BE2C (cell line): Measurements from ENCODE around the gene RECQL.

ENCODE experiments used
- DNase-seq: peaks from one replicate; pipeline ENCODE4 v3.0.0-alpha.2; 2020
- H3K27me3 ChIP-seq: fragments of 250-450 bp; sonication (Bioruptor Pico); 2 replicates; pipeline ENCODE4 v1.5.1; 2020; ENCODE audit warnings: mild to moderate bottlenecking
- H3K36me3 ChIP-seq: fragments of 250-450 bp; sonication (Bioruptor Pico); 2 replicates; pipeline ENCODE4 v1.5.1; 2020; ENCODE audit warnings: mild to moderate bottlenecking
- H3K4me1 ChIP-seq: fragments of 250-450 bp; sonication (Bioruptor Pico); 2 replicates; pipeline ENCODE4 v1.5.1; 2020
- H3K4me3 ChIP-seq: 2 replicates; pipeline ENCODE4 v1.5.1; 2011; ENCODE audit warnings: low read depth, low read length
- H3K9me3 ChIP-seq: fragments of 250-450 bp; sonication (Bioruptor Pico); 2 replicates; pipeline ENCODE4 v1.5.1; 2020
- TF ChIP-seq, protein P1 (sequence below): IDR thresholded peaks from 2 replicates; pipeline ENCODE4 v1.5.1; 2012; ENCODE audit warnings: mild to moderate bottlenecking, low read depth, low read length

Gene RECQL

DNA sequence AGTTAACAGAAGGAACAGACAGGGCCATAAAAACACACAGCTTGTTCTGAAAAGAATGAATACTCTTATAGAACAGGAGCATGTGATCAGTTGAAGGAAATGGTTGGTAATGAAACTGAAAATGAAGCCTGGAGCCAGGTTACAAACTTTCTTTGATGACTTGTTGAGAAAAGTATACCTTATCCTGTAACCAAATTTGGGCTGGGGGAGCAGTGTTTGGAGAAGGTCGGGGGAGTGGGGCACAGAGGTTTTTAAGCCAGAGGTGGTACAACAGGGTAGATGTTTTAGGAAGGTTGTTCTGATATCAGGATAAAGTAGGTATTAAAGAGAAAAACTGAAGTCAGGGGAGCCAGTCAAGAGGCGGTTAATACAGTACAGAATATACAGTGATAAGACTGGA, 8.3 kb upstream of the RECQL start:
- Histone ChIP-seq H3K9me3 (no peaks in the 10 kb centered on the region), H3K4me3 (no peak overlapping the region), H3K4me1 (no peaks in the 10 kb centered on the region), H3K27me3 (no peaks in the 10 kb centered on the region), H3K36me3 (peaks cover 8% of the 10 kb centered on the region)
- TF ChIP-seq, protein P1, sequence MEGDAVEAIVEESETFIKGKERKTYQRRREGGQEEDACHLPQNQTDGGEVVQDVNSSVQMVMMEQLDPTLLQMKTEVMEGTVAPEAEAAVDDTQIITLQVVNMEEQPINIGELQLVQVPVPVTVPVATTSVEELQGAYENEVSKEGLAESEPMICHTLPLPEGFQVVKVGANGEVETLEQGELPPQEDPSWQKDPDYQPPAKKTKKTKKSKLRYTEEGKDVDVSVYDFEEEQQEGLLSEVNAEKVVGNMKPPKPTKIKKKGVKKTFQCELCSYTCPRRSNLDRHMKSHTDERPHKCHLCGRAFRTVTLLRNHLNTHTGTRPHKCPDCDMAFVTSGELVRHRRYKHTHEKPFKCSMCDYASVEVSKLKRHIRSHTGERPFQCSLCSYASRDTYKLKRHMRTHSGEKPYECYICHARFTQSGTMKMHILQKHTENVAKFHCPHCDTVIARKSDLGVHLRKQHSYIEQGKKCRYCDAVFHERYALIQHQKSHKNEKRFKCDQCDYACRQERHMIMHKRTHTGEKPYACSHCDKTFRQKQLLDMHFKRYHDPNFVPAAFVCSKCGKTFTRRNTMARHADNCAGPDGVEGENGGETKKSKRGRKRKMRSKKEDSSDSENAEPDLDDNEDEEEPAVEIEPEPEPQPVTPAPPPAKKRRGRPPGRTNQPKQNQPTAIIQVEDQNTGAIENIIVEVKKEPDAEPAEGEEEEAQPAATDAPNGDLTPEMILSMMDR, result no peak
- no peak for DNase-seq

DNA sequence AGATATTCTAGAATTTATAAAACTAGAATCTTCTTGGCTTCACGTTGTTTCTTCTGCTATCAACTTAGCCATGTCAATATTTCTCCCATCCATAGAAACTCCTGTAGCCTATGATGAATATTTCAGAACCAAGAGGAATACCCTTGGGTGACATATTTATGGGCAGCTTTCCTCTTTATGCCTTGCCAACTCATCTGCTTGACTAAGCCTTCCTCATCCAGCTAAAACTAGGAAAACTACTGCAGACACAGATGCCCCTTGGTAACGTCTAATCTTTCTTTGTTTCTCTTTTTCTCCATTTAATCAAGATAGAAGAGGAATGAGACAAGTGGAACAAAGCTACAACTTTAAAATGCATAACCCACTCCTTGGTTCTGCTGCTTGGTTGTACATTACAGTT, 6.4 kb upstream of the RECQL start:
- no peaks in the 10 kb centered on the region for H3K4me1 ChIP-seq
- no peak overlapping the region for H3K4me3 ChIP-seq
- TF ChIP-seq, protein P1, result no peak
- no peaks in the 10 kb centered on the region for H3K27me3 ChIP-seq
- H3K9me3 ChIP-seq, result no peaks in the 10 kb centered on the region
- peaks cover 8% of the 10 kb centered on the region for H3K36me3 ChIP-seq
- DNase-seq, result no peak

DNA sequence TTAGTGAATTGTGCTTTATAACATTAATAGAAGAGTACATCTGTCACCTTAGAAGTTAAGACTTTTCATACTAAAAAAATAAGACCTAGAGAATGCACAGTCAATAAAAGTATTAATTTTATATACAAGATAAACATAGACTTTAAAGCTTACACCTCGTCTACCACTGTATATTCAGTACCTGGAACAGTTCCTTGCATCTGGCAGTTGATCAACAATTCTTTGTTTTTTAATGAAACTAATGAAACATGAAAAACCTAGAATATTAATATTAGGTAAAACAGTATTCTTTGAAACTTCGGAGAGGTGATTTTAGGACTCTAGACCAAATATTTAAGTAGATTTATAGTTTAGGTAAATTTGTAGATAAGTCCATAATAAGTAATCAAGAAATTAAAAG, 4.5 kb upstream of the RECQL start:
- Histone ChIP-seq H3K4me1 (no peaks in the 10 kb centered on the region), H3K4me3 (no peak overlapping the region), H3K9me3 (no peaks in the 10 kb centered on the region), H3K36me3 (peaks cover 8% of the 10 kb centered on the region), H3K27me3 (no peaks in the 10 kb centered on the region)
- no peak for DNase-seq
- TF ChIP-seq, protein P1, result no peak

DNA sequence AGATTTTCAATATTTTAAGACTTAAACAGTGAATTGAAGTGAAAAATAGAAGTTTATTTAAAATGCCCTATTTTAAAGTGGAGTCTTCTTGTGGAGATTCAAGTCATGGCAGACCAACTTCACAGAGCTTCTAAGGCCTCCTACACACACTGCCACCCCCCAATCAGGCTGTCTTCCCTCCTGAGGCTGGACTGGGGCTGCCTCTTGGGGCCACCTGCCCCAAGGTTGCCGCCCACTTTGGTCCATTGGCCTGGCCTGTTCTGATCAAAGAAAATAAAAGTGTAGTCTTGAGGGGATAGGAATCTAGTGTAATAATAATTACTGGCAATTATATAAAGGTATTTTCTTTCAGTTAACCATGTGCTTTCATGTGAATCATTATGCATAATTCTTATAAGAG, 1.4 kb upstream of the RECQL start:
- Histone ChIP-seq H3K27me3 (no peaks in the 10 kb centered on the region), H3K9me3 (no peaks in the 10 kb centered on the region), H3K36me3 (peaks cover 2% of the 10 kb centered on the region), H3K4me1 (no peaks in the 10 kb centered on the region), H3K4me3 (peak overlapping the region; percentile 90)
- TF ChIP-seq, protein P1, result no peak
- no peak for DNase-seq

DNA sequence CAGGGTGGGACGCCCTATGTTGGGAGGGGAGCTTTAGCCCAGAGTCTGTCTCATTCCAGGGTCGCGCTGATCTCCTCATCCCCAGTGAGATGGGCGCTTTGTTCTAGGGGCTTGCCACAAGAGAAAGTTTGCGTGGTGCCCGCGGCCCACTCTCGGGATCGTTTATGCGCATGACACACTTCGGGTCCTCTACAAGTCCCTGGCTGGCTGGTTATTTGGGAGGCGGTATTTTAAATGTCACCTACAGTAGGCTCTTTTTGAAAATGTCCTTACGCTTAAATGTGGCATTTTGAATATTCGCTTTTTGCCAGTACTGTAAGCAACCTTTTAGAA, 695 bp upstream of the RECQL start:
- Histone ChIP-seq H3K4me1 (no peaks in the 10 kb centered on the region), H3K9me3 (no peaks in the 10 kb centered on the region), H3K4me3 (peak overlapping the region; percentile 90), H3K27me3 (no peaks in the 10 kb centered on the region), H3K36me3 (no peaks in the 10 kb centered on the region)
- TF ChIP-seq, protein P1, result no peak
- no peak for DNase-seq

DNA sequence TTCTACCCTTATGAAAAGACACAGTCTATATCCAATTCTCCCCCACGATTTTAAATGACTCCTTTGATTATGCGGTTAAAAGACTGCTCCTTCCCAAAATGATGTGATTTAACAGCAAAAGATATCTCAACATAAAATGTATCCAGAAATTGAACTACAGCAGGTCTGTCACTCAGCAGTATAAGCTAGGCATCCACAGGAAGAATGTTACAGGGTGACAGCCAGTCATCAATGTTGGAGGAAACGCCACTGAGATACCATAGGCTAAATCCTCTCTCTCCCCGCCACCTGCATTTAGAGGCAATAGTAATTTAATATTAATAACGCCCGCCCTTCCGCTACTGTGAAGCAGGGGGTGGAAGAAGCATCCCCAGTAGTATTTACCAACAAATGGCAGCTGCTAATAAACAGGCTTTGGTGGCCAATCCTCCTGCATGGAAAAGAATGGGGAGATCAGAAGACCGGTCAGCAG, 613 bp downstream of the RECQL start:
- TF ChIP-seq, protein P1, result no peak

More for the DNA sequence above, 613 bp downstream of the RECQL start:
- no peak for DNase-seq
- H3K36me3 ChIP-seq, result no peaks in the 10 kb centered on the region
- H3K9me3 ChIP-seq, result no peaks in the 10 kb centered on the region
- peak overlapping the region; percentile 90 for H3K4me3 ChIP-seq
- no peaks in the 10 kb centered on the region for H3K4me1 ChIP-seq
- H3K27me3 ChIP-seq, result no peaks in the 10 kb centered on the region
